ENCODE measurements around the gene SLC22A1.

The SLC22A1 gene

GRCh38 chr6:160129881-160130615, 8.4 kb downstream of the SLC22A1 start:
- no peak overlapping the region for H3K4me3 ChIP-seq (ENCODE audit: low read length)
- H3K9ac ChIP-seq (ENCODE audit: low read length), result no peak overlapping the region
- TF ChIP-seq CTCF (IDR thresholded peaks at IDR 0.05; ENCODE audit: low read depth, low read length) (no peak), EZH2phosphoT487 (IDR thresholded peaks at IDR 0.05; ENCODE audit: low read depth) (no peak)
- H3K79me2 ChIP-seq (ENCODE audit: low read length), result no peaks in the 10 kb centered on the region
- no peaks in the 10 kb centered on the region for H3K36me3 ChIP-seq (replicated peaks; ENCODE audit: low read depth, low read length)
- H2AFZ ChIP-seq (ENCODE audit: low read depth, low read length), result no peak overlapping the region
- H3K27ac ChIP-seq (ENCODE audit: low read length), result no peak overlapping the region
- H3K4me2 ChIP-seq (ENCODE audit: low read length), result no peak overlapping the region
- no peaks in the 10 kb centered on the region for H3K9me3 ChIP-seq (ENCODE audit: insufficient read depth, low read length)
- no peaks in the 10 kb centered on the region for H4K20me1 ChIP-seq (ENCODE audit: insufficient read depth, low read length)
- peaks cover 7% of the 10 kb centered on the region for H3K4me1 ChIP-seq (ENCODE audit: low read length)
- H3K27me3 ChIP-seq (ENCODE audit: low read depth, low read length), result no peaks in the 10 kb centered on the region

DNA sequence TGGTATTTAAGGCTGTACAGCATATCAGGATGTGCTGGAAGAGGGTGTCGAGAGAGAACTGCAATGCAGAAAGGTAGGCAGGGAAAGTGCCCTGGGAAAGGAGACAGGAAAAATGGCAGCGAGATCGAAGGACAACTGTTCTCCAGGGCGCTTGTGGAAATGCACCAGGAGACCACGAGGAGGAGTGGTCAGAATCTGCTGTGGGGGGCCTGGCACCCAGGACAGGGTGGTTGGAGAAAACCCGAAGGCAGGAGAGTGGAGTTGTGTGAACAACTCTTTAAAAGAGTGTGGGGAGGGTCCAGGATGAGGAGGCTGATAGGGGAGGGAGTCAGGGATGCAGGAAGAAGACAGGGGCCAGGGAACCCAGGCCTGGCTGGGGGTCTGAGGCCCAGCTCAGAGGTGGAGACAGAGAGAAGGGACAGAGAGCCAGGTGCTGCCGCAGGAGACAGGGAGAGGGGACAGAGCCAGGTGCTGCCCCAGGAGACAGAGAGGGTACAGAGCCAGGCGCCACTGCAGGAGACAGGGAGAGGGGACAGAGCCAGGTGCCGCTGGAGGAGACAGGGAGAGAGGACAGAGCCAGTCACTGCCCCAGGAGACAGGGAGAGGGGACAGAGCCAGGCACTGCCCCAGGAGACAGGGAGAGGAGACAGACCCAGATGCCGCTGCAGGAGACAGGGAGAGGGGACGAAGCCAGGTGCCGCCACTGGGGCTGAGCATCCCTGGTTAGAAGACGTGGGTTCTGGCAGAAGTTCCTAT, 9.3 kb downstream of the SLC22A1 start:
- no peak overlapping the region for H2AFZ ChIP-seq (ENCODE audit: low read depth, low read length)
- no peak overlapping the region for H3K4me3 ChIP-seq (ENCODE audit: low read length)
- H3K79me2 ChIP-seq (ENCODE audit: low read length), result no peaks in the 10 kb centered on the region
- no peaks in the 10 kb centered on the region for H4K20me1 ChIP-seq (ENCODE audit: insufficient read depth, low read length)
- H3K9ac ChIP-seq (ENCODE audit: low read length), result no peak overlapping the region
- no peaks in the 10 kb centered on the region for H3K27me3 ChIP-seq (ENCODE audit: low read depth, low read length)
- H3K4me1 ChIP-seq (ENCODE audit: low read length), result peaks cover 11% of the 10 kb centered on the region
- H3K27ac ChIP-seq (ENCODE audit: low read length), result no peak overlapping the region
- no peak overlapping the region for H3K4me2 ChIP-seq (ENCODE audit: low read length)
- no peaks in the 10 kb centered on the region for H3K9me3 ChIP-seq (ENCODE audit: insufficient read depth, low read length)
- TF ChIP-seq CTCF (IDR thresholded peaks at IDR 0.05; ENCODE audit: low read depth, low read length) (no peak), EZH2phosphoT487 (IDR thresholded peaks at IDR 0.05; ENCODE audit: low read depth) (no peak)
- no peaks in the 10 kb centered on the region for H3K36me3 ChIP-seq (replicated peaks; ENCODE audit: low read depth, low read length)

GRCh38 chr6:160131636-160132296, 10.2 kb downstream of the SLC22A1 start:
- Histone ChIP-seq H3K36me3 (replicated peaks; ENCODE audit: low read depth, low read length) (no peaks in the 10 kb centered on the region), H3K4me1 (ENCODE audit: low read length) (peaks cover 11% of the 10 kb centered on the region), H3K9ac (ENCODE audit: low read length) (no peak overlapping the region), H3K79me2 (ENCODE audit: low read length) (no peaks in the 10 kb centered on the region), H2AFZ (ENCODE audit: low read depth, low read length) (no peak overlapping the region), H4K20me1 (ENCODE audit: insufficient read depth, low read length) (no peaks in the 10 kb centered on the region), H3K4me2 (ENCODE audit: low read length) (no peak overlapping the region), H3K9me3 (ENCODE audit: insufficient read depth, low read length) (no peaks in the 10 kb centered on the region), H3K27me3 (ENCODE audit: low read depth, low read length) (no peaks in the 10 kb centered on the region), H3K4me3 (ENCODE audit: low read length) (no peak overlapping the region), H3K27ac (ENCODE audit: low read length) (no peak overlapping the region)
- TF ChIP-seq EZH2phosphoT487 (IDR thresholded peaks at IDR 0.05; ENCODE audit: low read depth), result no peak
- no peak for TF ChIP-seq CTCF (IDR thresholded peaks at IDR 0.05; ENCODE audit: low read depth, low read length)

DNA sequence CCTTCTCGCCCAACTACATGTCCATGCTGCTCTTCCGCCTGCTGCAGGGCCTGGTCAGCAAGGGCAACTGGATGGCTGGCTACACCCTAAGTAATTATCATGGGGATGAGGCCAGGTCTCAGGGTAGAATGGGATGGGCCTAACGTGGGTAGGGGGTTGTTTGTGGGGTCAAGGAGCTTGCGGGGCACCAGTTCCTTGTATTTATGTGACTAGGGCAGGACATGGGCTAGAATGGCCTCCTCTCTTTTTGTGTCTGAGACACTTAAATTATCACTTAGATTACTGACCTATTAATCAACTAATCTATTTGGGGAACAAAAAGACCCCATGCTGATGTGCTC, 10.7 kb downstream of the SLC22A1 start:
- no peaks in the 10 kb centered on the region for H4K20me1 ChIP-seq (ENCODE audit: insufficient read depth, low read length)
- no peak overlapping the region for H3K9ac ChIP-seq (ENCODE audit: low read length)
- no peak overlapping the region for H3K4me2 ChIP-seq (ENCODE audit: low read length)
- H3K9me3 ChIP-seq (ENCODE audit: insufficient read depth, low read length), result no peaks in the 10 kb centered on the region
- no peak overlapping the region for H2AFZ ChIP-seq (ENCODE audit: low read depth, low read length)
- TF ChIP-seq EZH2phosphoT487 (IDR thresholded peaks at IDR 0.05; ENCODE audit: low read depth), result no peak
- no peak for TF ChIP-seq CTCF (IDR thresholded peaks at IDR 0.05; ENCODE audit: low read depth, low read length)
- H3K27ac ChIP-seq (ENCODE audit: low read length), result no peak overlapping the region
- no peak overlapping the region for H3K4me3 ChIP-seq (ENCODE audit: low read length)
- H3K27me3 ChIP-seq (ENCODE audit: low read depth, low read length), result no peaks in the 10 kb centered on the region
- no peaks in the 10 kb centered on the region for H3K36me3 ChIP-seq (replicated peaks; ENCODE audit: low read depth, low read length)
- no peaks in the 10 kb centered on the region for H3K79me2 ChIP-seq (ENCODE audit: low read length)
- peaks cover 11% of the 10 kb centered on the region for H3K4me1 ChIP-seq (ENCODE audit: low read length)
